GM18526 (cell line): ENCODE results near the gene CEP57L1.

Source experiments
- POLR2A ChIP-seq: IDR thresholded peaks from 3 replicates; pipeline ENCODE4 v1.6.1; 2011; ENCODE audit not compliant: insufficient read length; ENCODE audit errors: extremely low read depth

CEP57L1 gene

GRCh38 chr6:109130065-109130464, 34.8 kb downstream of the CEP57L1 start:
- no peak for TF ChIP-seq POLR2A

DNA sequence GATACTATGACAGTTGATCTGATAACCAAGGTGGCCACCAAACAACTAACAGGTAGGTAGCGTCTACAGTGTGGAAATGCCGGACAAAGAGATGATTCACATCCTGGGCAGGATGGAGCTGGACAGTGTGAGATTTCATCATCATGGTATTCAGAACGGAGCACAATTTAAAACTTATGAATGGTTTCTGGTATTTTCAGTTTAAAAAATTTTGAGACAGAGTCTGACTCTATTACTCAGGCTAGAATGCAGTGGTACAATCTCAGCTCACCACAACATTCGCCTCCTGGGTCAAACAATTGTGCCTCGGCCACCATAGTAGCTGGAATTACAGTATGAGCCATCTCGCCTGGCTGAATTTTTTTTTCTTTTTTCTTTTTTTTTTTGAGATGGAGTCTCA, 43.8 kb downstream of the CEP57L1 start:
- no peak for TF ChIP-seq POLR2A

DNA sequence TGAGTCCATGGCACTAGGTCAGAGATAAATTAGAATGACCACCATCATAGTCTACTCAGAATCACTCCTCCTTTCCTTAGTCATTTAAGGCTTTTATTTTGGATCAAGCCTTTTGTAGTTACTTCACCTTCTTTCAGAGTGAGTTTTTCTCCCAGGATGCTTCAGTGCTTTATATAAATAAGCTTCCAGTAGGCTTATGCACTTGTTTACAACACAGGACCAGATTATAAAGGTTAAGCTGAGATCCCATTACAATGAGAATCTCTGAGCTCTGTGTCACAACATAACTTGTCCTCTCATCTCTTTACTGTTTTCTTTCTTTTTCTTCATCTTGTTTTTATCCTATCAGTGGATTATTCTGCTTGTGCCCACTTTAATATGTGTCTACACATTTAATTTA, 47.9 kb downstream of the CEP57L1 start:
- TF ChIP-seq POLR2A, result no peak

- TF ChIP-seq POLR2A, result no peak
Measured at GRCh38 chr6:109153752-109154151, 58.4 kb downstream of the CEP57L1 start.

- no peak for TF ChIP-seq POLR2A
Measured at GRCh38 chr6:109164331-109164730, 69.0 kb downstream of the CEP57L1 start.

- TF ChIP-seq POLR2A, result no peak
Measured at GRCh38 chr6:109165392-109165974, 70.2 kb downstream of the CEP57L1 start.

DNA sequence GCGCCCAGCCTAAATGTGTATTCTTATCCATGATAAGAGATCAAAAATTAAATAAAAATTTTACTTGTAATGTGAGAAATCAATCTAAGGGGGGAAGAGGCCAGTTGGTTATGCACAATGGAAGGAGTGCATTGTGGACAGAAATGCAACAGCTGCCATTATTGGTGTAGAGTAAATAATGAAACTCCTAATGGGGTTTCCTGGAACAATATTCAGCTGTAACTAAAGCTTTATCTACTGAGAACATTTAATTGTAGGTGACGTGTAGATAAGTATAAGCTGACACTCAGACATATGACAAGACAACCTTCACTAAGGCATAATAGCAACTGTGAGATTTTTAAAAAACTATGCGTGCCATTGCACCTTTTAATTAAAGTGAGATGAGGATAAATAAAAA, 71.4 kb downstream of the CEP57L1 start:
- TF ChIP-seq POLR2A, result no peak

- TF ChIP-seq POLR2A, result no peak
Measured at GRCh38 chr6:109167562-109167961, 72.3 kb downstream of the CEP57L1 start.

GRCh38 chr6:109170333-109170732, 75.0 kb downstream of the CEP57L1 start:
- no peak for TF ChIP-seq POLR2A

DNA sequence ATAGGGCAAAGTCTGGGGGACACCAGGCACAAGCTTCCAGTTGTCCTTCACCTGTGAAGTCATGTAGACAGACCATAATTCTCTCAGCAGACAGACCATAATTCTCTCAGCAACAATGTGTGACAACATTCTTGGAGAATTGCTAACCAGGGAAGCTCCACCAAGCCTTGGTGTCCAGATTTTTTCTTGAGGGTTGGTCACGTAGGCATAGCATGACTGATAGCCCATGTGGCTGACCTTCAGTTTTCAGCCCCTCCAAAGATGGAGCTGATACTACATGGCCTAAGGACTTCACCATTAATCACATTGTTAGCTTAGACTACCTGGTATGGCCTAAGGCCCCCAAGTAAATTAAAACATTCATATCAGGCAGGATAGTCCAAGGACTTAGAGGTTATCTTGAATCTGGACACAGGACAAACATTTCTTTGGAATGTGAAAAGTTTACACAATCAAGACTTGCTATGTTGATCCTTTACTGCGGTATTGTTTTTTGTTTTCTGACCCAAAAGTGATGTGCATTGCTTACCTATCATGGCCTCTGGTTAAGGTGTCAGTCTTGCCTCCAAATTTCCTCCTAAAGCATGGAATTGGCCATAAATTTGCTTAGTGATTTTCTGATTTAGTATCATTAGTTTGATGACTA, 76.9 kb downstream of the CEP57L1 start:
- no peak for TF ChIP-seq POLR2A

DNA sequence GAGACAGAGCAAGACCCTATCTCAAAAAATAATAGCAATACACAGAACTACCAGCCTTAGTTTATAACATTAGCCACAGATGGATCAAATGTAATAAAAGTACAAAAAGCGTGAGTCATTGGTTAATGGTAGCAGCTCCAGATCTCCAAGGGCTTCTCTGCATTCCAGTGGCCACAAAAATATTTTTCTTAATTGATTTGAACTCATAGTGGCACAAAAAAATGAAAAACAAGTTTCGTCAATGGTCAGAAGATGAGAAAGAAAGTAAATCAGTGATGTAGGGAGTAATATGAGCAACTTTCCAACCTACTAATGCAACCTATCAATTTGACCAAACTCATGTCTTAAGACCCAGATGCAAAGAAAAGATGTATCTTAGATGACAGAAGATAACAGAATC, 79.6 kb downstream of the CEP57L1 start:
- TF ChIP-seq POLR2A, result no peak

DNA sequence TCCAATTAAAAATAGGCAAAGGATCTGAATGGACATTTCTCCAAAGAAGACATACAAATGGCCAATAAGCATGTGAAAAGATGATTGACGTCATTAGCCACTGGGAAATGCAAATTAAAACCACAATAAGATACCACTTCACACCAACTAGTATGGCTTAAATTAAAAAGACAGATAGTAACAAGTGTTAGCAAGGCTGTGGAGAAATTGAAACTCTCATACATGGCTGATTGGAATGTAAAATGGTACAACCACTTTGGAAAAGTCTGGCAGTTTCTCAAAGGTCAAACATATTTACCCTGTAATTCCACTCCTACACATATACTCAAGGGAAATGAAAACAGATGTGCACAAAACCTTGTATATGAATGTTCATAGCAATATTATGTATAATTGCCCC, 83.6 kb downstream of the CEP57L1 start:
- no peak for TF ChIP-seq POLR2A

GRCh38 chr6:109179507-109179906, 84.2 kb downstream of the CEP57L1 start:
- TF ChIP-seq POLR2A, result no peak

- no peak for TF ChIP-seq POLR2A
Measured at GRCh38 chr6:109182578-109182977, 87.3 kb downstream of the CEP57L1 start.

DNA sequence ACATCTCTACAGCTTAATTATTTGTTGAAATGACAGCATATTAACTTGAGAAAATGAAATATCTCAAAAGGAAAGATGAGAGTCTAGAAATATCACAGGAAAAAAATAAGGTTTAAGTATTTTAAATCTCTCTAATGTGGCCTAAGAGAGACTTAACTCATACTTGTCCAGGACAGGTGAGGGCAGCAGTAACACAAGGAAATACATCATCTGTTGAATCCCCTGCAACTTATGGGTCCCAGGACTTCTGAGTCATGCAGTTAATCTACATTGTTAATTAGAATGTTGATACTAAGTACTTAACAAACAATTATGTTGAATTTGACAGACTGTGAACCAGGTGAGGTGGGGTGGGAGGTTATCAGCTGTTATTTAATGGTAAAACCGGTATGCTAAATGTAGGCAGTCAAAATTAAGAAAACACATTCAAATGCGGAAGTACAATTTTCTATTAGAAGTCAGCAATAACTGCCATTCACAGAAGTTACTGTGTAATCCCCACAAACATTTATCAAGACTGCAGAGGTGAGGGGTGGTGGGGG, 87.9 kb downstream of the CEP57L1 start:
- no peak for TF ChIP-seq POLR2A

DNA sequence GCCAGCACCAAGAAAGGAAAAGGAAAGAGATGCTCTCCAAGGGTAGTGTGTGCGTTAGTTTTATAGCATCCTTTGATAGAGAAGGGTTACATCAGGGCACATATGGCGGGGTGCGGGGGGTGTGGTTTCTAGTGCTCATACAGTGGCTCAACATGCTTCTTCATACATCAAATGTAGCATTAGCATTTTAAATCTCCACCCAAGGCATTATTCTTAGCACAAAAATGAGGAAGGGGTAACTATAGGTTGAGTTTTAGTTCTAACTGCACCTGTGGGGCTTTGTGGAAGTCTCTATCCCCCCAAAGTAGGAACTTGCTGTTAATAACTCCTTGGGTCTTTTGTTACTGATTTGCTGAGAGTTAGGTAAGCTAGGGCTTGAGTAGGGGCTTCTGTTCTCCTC, 89.3 kb downstream of the CEP57L1 start:
- no peak for TF ChIP-seq POLR2A

DNA sequence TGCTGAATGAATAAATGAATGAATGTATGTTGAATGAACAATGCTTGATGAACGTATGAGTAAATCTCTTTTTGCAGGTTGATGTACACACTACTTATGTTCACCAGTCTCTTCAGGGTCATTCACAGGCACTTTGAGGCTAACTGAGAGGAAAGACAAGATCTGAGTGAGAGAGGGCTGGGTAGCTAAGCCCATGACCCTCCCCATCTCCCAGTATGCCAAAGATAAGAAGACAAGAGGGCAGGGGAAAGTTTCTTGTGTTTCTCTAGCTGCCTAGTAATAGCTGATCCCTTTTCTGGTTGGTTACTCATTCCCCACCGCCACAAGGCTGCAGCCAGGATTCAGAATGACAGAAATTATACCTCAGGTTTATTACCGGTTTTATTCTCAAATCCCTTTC, 90.7 kb downstream of the CEP57L1 start:
- TF ChIP-seq POLR2A, result no peak
